VCaP (cell line): Measurements from ENCODE around the gene CDK2AP2.

Experiments used
- H3K27ac ChIP-seq: fragments of 450-650 bp; 2 replicates; pipeline ENCODE4 v1.5.1; 2017
- CTCF ChIP-seq: fragments of 450-650 bp; conservative IDR thresholded peaks from 2 replicates; pipeline ENCODE4 v1.5.1; 2017; ENCODE audit warnings: mild to moderate bottlenecking, moderate library complexity

CDK2AP2 gene

GRCh38 chr11:67464411-67465188 is 43.4 kb downstream of the CDK2AP2 start:
- H3K27ac ChIP-seq: peak overlapping the region; percentile 98
- TF ChIP-seq CTCF: peak; percentile 12; the same call in 1 of the 2 replicates

- peak overlapping the region; percentile 98 for H3K27ac ChIP-seq
- no peak for TF ChIP-seq CTCF
Measured at GRCh38 chr11:67463680-67464410, 44.1 kb downstream of the CDK2AP2 start.

- no peak overlapping the region; the same call in 1 of the 2 replicates for H3K27ac ChIP-seq
- no peak for TF ChIP-seq CTCF
Measured at GRCh38 chr11:67463186-67463585, 44.8 kb downstream of the CDK2AP2 start.

GRCh38 chr11:67458266-67458665 is 49.7 kb downstream of the CDK2AP2 start:
- no peak for TF ChIP-seq CTCF
- no peak overlapping the region for H3K27ac ChIP-seq

- TF ChIP-seq CTCF: no peak
- no peak overlapping the region for H3K27ac ChIP-seq
Measured at GRCh38 chr11:67457453-67457852, 50.5 kb downstream of the CDK2AP2 start.
